CD4-positive, alpha-beta T cell treated with Interleukin-2 at 100 ng/mL for 4 hours (primary cell): Measurements from ENCODE around the gene AXIN1.
A peak's percentile ranks its signal among the peaks of the same experiment; 100 is the strongest.
"Not testable (repeated sequence)": the region's sequence is repeated elsewhere in the genome, so short reads cannot be mapped to it uniquely, and the experiment has no call there.

ENCODE experiments used
- DNase-seq: peaks from one replicate; pipeline ENCODE4 v3.0.0-alpha.2; 2020; ENCODE audit warnings: low spot score

AXIN1 gene

GRCh38 chr16:265711-266110 is 86.8 kb downstream of the AXIN1 start:
- no peak for DNase-seq

- DNase-seq: no peak
Measured at GRCh38 chr16:265002-265529, 87.5 kb downstream of the AXIN1 start.

GRCh38 chr16:264440-264951 is 88.0 kb downstream of the AXIN1 start:
- no peak for DNase-seq

- no peak for DNase-seq
Measured at GRCh38 chr16:263944-264343, 88.6 kb downstream of the AXIN1 start.

GRCh38 chr16:263182-263774 is 89.2 kb downstream of the AXIN1 start:
- DNase-seq: no peak

GRCh38 chr16:262121-262745 is 90.3 kb downstream of the AXIN1 start:
- no peak for DNase-seq

- no peak for DNase-seq
Measured at GRCh38 chr16:261031-261691, 91.4 kb downstream of the AXIN1 start.

GRCh38 chr16:260326-260725 is 92.2 kb downstream of the AXIN1 start:
- DNase-seq: no peak

GRCh38 chr16:259814-260253 is 92.7 kb downstream of the AXIN1 start:
- no peak for DNase-seq

GRCh38 chr16:259226-259625 is 93.3 kb downstream of the AXIN1 start:
- no peak for DNase-seq

- not testable (repeated sequence) for DNase-seq
Measured at GRCh38 chr16:258091-258490, 94.4 kb downstream of the AXIN1 start.

- DNase-seq: no peak
Measured at GRCh38 chr16:255183-255582, 97.3 kb downstream of the AXIN1 start.

- no peak for DNase-seq
Measured at GRCh38 chr16:254461-254860, 98.1 kb downstream of the AXIN1 start.

- DNase-seq: peak; percentile 15
Measured at GRCh38 chr16:253833-254232, 98.7 kb downstream of the AXIN1 start.

GRCh38 chr16:252366-253337 is 99.9 kb downstream of the AXIN1 start:
- DNase-seq: peak; percentile 21

- DNase-seq: no peak
Measured at GRCh38 chr16:249431-249830, 103.1 kb downstream of the AXIN1 start.

GRCh38 chr16:247027-247426 is 105.5 kb downstream of the AXIN1 start:
- no peak for DNase-seq

- no peak for DNase-seq
Measured at GRCh38 chr16:245105-245504, 107.4 kb downstream of the AXIN1 start.

GRCh38 chr16:243348-243747 is 109.2 kb downstream of the AXIN1 start:
- no peak for DNase-seq

- no peak for DNase-seq
Measured at GRCh38 chr16:242281-242680, 110.2 kb downstream of the AXIN1 start.

- no peak for DNase-seq
Measured at GRCh38 chr16:240559-240958, 112.0 kb downstream of the AXIN1 start.

- DNase-seq: no peak
Measured at GRCh38 chr16:239948-240277, 112.6 kb downstream of the AXIN1 start.
